Measurements from ENCODE around the gene RGS2.

The RGS2 gene

GRCh38 chr1:192811594-192812239, 2.9 kb downstream of the RGS2 start:
- H3K27ac ChIP-seq = peak overlapping the region; percentile 92
- TF ChIP-seq ZFX (IDR thresholded peaks at IDR 0.05; ENCODE audit: borderline replicate concordance) (no peak), CTCF (IDR thresholded peaks at IDR 0.05) (no peak)

- TF ChIP-seq CTCF (IDR thresholded peaks at IDR 0.05) (no peak), ZFX (IDR thresholded peaks at IDR 0.05; ENCODE audit: borderline replicate concordance) (no peak)
- H3K27ac ChIP-seq = peak overlapping the region; percentile 92
Observed at GRCh38 chr1:192812420-192813209, 3.8 kb downstream of the RGS2 start.

GRCh38 chr1:192814805-192815204, 6.0 kb downstream of the RGS2 start:
- TF ChIP-seq ZFX (IDR thresholded peaks at IDR 0.05; ENCODE audit: borderline replicate concordance) = no peak
- no peak for TF ChIP-seq CTCF (IDR thresholded peaks at IDR 0.05)

GRCh38 chr1:192817246-192817645, 8.4 kb downstream of the RGS2 start:
- no peak overlapping the region for H3K27ac ChIP-seq
- TF ChIP-seq ZFX (IDR thresholded peaks at IDR 0.05; ENCODE audit: borderline replicate concordance) (no peak), CTCF (IDR thresholded peaks at IDR 0.05) (no peak)

More at GRCh38 chr1:192814805-192815204, 6.0 kb downstream of the RGS2 start:
- H3K27ac ChIP-seq = peak overlapping the region; percentile 92

- no peak overlapping the region for H3K27ac ChIP-seq
Observed at GRCh38 chr1:192821296-192821695, 12.5 kb downstream of the RGS2 start.

DNA sequence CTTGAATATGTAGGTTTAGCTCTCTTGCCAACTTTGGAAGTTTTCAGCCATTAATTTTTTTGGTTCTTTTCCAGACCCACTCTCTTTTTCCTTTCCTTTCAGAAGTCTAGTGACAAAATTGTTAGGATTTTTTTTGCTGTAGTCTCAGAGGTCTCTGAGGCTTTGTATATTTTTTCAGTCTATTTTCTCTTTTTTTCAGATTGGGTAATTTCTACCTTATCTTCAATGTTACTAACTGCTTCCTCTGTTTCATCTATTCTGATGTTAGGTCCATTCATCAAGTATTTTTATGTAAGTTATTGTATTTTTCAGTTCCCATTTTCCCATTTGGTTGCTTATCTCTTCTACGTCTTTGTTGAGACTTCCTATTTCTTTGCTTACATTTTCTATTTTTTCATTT, 15.7 kb downstream of the RGS2 start:
- TF ChIP-seq CTCF (IDR thresholded peaks at IDR 0.05) (no peak), ZFX (IDR thresholded peaks at IDR 0.05; ENCODE audit: borderline replicate concordance) (no peak)
- H3K27ac ChIP-seq = no peak overlapping the region

More at GRCh38 chr1:192821296-192821695, 12.5 kb downstream of the RGS2 start:
- TF ChIP-seq CTCF (IDR thresholded peaks at IDR 0.05) (no peak), ZFX (IDR thresholded peaks at IDR 0.05; ENCODE audit: borderline replicate concordance) (no peak)

Measured in 22Rv1 (cell line).